Measurements from ENCODE around the gene HS3ST5.

HS3ST5 gene

DNA sequence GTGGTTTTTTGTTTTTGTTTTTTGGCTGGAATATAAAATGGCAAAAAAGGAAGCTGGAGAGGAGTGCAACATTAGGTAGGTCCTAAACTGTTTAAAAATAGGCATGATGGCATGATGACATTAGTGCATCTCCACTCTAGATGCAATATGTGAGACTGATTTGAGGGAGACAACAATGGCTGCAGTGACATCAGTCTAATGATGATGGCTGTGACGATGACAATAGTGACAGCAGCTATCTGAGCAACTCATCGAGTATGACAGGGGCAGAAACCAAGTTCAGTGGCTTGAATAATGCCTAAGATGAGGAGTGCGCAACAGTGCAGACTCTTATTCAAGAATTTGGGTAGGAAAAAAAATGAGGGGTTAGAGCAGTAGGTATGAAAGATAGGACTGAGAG lies 82.0 kb downstream of the HS3ST5 start:
- no peak for TF ChIP-seq CTCF (conservative IDR thresholded peaks at IDR 0.05; ENCODE audit: low read length)
- no peak for DNase-seq (ENCODE audit: low read depth)
- H3K4me3 ChIP-seq (ENCODE audit: low read length) = no peak overlapping the region

DNA sequence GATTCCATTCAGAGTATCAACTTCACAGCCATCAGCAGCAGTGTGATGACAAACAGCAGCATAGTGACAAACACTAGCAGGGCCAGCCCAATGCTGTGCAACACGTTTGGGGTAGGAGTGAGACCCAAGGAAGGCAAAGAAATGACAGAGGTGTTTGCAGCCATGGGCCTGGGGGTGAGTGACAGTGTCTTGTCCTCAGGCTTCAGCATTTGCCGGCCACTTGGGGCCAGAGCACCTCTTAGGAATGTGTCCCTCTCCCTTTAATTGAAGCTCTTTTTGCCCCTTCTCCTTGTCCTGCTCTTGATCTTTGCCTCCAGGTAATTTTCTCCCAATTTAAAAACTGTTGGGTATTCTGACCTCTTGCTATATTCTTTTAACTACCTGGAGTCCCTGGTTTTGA lies 84.4 kb downstream of the HS3ST5 start:
- DNase-seq (ENCODE audit: low read depth) = no peak
- no peak for TF ChIP-seq CTCF (conservative IDR thresholded peaks at IDR 0.05; ENCODE audit: low read length)
- no peak overlapping the region for H3K4me3 ChIP-seq (ENCODE audit: low read length)

GRCh38 chr6:114253431-114253830 lies 89.4 kb downstream of the HS3ST5 start:
- TF ChIP-seq CTCF (conservative IDR thresholded peaks at IDR 0.05; ENCODE audit: low read length) = no peak
- no peak for DNase-seq (ENCODE audit: low read depth)

DNA sequence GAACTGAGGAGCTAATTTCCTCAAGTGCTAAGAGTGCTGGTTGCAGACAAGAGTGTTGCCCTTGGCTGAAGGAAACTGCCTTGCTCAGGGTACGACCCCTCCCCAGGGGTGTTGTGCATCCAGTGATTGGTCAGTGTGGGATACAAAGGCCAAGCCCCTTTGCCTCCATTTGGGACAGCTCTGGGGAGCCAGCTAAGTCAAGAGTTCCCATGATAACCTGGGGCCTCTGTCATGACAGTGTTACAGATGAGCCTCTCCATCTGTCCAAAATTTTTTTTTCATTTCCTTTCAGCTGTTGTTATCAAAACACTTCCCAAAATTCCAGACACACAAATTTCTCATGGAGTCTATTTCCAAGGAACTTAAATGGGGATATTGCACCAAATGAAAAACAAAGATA lies 93.3 kb downstream of the HS3ST5 start:
- no peak for DNase-seq (ENCODE audit: low read depth)
- no peak overlapping the region for H3K4me3 ChIP-seq (ENCODE audit: low read length)
- TF ChIP-seq CTCF (conservative IDR thresholded peaks at IDR 0.05; ENCODE audit: low read length) = no peak

More at GRCh38 chr6:114253431-114253830, 89.4 kb downstream of the HS3ST5 start:
- no peak overlapping the region for H3K4me3 ChIP-seq (ENCODE audit: low read length)

- no peak overlapping the region for H3K4me3 ChIP-seq (ENCODE audit: low read length)
- no peak for TF ChIP-seq CTCF (conservative IDR thresholded peaks at IDR 0.05; ENCODE audit: low read length)
- DNase-seq (ENCODE audit: low read depth) = no peak
Measured at GRCh38 chr6:114247101-114247500, 95.7 kb downstream of the HS3ST5 start.

DNA sequence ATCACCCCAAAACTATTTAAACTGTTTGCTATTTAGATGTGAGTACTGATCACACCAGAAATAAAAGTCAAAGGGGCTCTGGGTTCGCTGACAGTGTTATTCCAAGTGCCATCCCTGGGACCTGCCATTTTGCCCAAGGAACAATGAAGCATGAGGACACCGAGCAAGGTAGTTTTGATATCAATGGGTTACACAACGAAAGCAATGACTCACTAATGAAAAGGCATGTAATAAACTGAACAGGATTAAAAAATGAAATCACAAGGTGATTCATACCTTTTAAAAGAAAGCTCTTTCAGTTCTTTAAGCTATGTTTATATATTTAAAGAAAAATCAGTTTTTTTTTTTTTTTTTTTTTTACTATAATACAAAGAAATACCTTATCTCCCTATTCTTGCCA lies 102.0 kb downstream of the HS3ST5 start:
- no peak for DNase-seq (ENCODE audit: low read depth)
- no peak overlapping the region for H3K4me3 ChIP-seq (ENCODE audit: low read length)
- no peak for TF ChIP-seq CTCF (conservative IDR thresholded peaks at IDR 0.05; ENCODE audit: low read length)

DNA sequence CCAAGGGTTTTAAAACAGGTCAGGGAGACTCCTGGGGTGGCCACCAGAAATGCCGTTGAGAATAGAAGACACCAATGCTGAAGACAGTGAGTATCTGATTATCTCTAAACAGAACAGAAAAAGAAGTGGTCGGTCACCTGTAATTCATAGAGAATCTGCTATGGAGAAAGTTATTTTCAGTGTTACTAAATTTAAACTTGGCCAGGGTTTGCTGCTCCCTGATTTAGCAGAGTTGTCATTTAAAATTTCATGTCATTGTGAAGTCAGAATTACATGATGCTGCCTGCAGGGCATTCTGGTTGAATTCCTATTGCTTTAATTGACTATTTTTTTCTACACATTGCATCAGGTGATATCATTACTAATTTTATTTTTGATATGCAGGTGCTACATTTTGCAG lies 114.1 kb downstream of the HS3ST5 start:
- TF ChIP-seq CTCF (conservative IDR thresholded peaks at IDR 0.05; ENCODE audit: low read length) = no peak
- no peak for DNase-seq (ENCODE audit: low read depth)
- H3K4me3 ChIP-seq (ENCODE audit: low read length) = no peak overlapping the region
